T-cell (primary cell): ENCODE measurements around the gene KPNA6. TPM values are rescaled to one million over a fixed set of nuclear protein-coding genes. Genes with fewer than 3 reads are reported as not detected.
A peak's percentile ranks its signal among the peaks of the same experiment; 100 is the strongest.

Experiments used
- ATAC-seq, 4 experiments: fragments of 200-7000 bp in 3 of 4; fragments of 150-1000 bp in 1 of 4; cut with Tn5 transposase; replicated peaks in 1 of 4; 1 replicate in 3 of 4; 2 replicates in 1 of 4; pipeline ENCODE4 v1.10.0; 2021; ENCODE audit warnings: moderate library complexity in 3 of 4, mild to moderate bottlenecking in 2 of 4, moderate number of reproducible peaks in 1 of 4
- CTCF ChIA-PET, 2 donors: fragments of 300-600 bp; sonication (Branson Sonifier 250); formaldehyde crosslinking; loops; one replicate each; lab custom pipeline; 2022; ENCODE audit warnings: antibody characterized with exemption in 2 of 2; lab: Charles Lee
- POLR2A ChIA-PET, 2 donors: fragments of 300-600 bp; sonication (Branson Sonifier 250); formaldehyde crosslinking; loops; one replicate each; lab custom pipeline; 2022; ENCODE audit warnings: antibody characterized with exemption in 2 of 2; lab: Charles Lee
- DNase-seq, 35 experiments: peaks; one replicate each; pipeline versions ENCODE4 v3.0.0 to v3.0.0-alpha.2; 2013 to 2023
- H3K27ac ChIP-seq: one replicate; pipeline ENCODE4 v1.5.1; 2013; ENCODE audit warnings: low read length
- H3K27me3 ChIP-seq, 2 experiments: replicated peaks in 1 of 2; 1 replicate in 1 of 2; 2 replicates in 1 of 2; pipeline versions ENCODE4 v1.6.1 to v1.7.0; 2013; ENCODE audit warnings: low read length in 1 of 2, mixed read lengths in 1 of 2; ENCODE audit not compliant: control insufficient read depth in 2 of 2, insufficient read depth in 2 of 2; ENCODE audit errors: extremely low read depth in 1 of 2
- H3K36me3 ChIP-seq, 2 donors: 1 replicate in 1 of 2; 2 replicates in 1 of 2; pipeline versions ENCODE4 v1.6.1 to v1.7.0; 2013; ENCODE audit warnings: low read length in 1 of 2; ENCODE audit not compliant: control insufficient read depth in 2 of 2, insufficient read depth in 1 of 2; ENCODE audit errors: extremely low read depth in 1 of 2
- H3K4me1 ChIP-seq, 2 experiments: 1 replicate in 1 of 2; 2 replicates in 1 of 2; pipeline versions ENCODE4 v1.6.1 to v1.7.0; 2013; ENCODE audit warnings: low read length in 2 of 2, mixed read lengths in 1 of 2; ENCODE audit not compliant: insufficient read depth in 2 of 2, control insufficient read depth in 1 of 2; ENCODE audit errors: extremely low read depth in 1 of 2
- H3K4me3 ChIP-seq, 2 donors: 1 replicate in 1 of 2; 2 replicates in 1 of 2; pipeline versions ENCODE4 v1.5.1 to v1.7.0; 2013; ENCODE audit warnings: mild to moderate bottlenecking in 2 of 2, low read length in 1 of 2, moderate library complexity in 1 of 2; ENCODE audit not compliant: control insufficient read depth in 1 of 2; ENCODE audit errors: extremely low read depth in 1 of 2
- H3K9me3 ChIP-seq: 2 replicates; pipeline ENCODE4 v1.7.0; 2013
- H3K27ac Mint-ChIP-seq, 2 donors: one replicate each; pipeline ENCODE4 v1.8.0; 2020 to 2021; ENCODE audit warnings: mild to moderate bottlenecking in 2 of 2, mixed read lengths in 2 of 2
- H3K27me3 Mint-ChIP-seq, 2 donors: one replicate each; pipeline ENCODE4 v1.8.0; 2021 to 2022; ENCODE audit warnings: mixed read lengths in 2 of 2
- H3K36me3 Mint-ChIP-seq: one replicate; pipeline ENCODE4 v1.8.0; 2021; ENCODE audit warnings: mixed read lengths
- H3K4me1 Mint-ChIP-seq, 3 donors: one replicate each; pipeline ENCODE4 v1.8.0; 2020 to 2022; ENCODE audit warnings: mixed read lengths in 3 of 3, mild to moderate bottlenecking in 1 of 3
- H3K4me3 Mint-ChIP-seq, 3 donors: one replicate each; pipeline ENCODE4 v1.8.0; 2020 to 2022; ENCODE audit warnings: mild to moderate bottlenecking in 3 of 3, mixed read lengths in 3 of 3, moderate library complexity in 3 of 3
- H3K9me3 Mint-ChIP-seq, 3 donors: one replicate each; pipeline ENCODE4 v1.8.0; 2020 to 2022; ENCODE audit warnings: mixed read lengths in 3 of 3
- WGBS: methylation state at CpG from one replicate; pipeline ENCODE4 v1.1.5; 2013; ENCODE audit warnings: missing lambda C conversion rate; ENCODE audit not compliant: insufficient coverage; 5-methylcytosine and 5-hydroxymethylcytosine counted together
- total RNA-seq, 35 experiments: library from RNA in 6 of 35; stranded (reverse) in 6 of 35; fragments of 120-200 nt in 1 of 35; gene quantifications; one replicate each; pipeline versions ENCODE4 v1.2.1 to v1.2.4 and lab custom pipeline; 2013 to 2026

The KPNA6 gene
- total RNA-seq, 5 donors from 2014 or later (not counting 1 experiment from before 2014, with no cell fraction given) = 46.2 to 53.6 (median 52.3) TPM

DNA sequence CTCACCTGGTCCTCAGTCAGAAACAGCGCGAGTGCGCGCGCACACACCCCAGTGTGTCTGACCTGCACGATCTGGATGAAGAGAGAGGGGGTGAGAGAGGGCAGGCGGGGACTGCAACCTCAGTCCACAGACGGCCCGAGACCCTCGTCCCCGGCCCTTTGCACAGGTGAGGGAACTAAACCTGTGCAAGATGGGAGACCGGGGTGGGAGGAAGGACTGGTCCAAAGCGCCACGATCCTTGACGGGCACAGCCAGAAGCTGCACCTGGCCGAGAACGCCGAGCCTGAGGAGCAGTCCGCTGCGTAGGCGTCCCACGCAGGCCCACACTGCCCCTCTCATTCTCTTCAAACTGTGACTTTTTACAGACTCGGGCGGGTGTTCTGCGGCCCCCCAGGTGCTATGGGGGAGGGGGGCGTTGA is 97.1 kb downstream of the KPNA6 start:
- Mint-ChIP-seq H3K36me3 (no peaks in the 10 kb centered on the region), H3K27me3 (no peaks in the 10 kb centered on the region), H3K4me1 (peaks cover 37 to 60% (median 37%) of the 10 kb centered on the region in 3 donors), H3K27ac (no peak overlapping the region), H3K4me3 (peak overlapping the region; percentile 82 to 85 (median 84)), H3K9me3 (no peaks in the 10 kb centered on the region)
- POLR2A ChIA-PET = no interaction called here
- no peaks in the 10 kb centered on the region for H3K9me3 ChIP-seq
- peaks cover 0 to 10% of the 10 kb centered on the region in 2 donors for H3K36me3 ChIP-seq
- no peaks in the 10 kb centered on the region for H3K27me3 ChIP-seq
- peak overlapping the region; percentile 76 to 80 for H3K4me3 ChIP-seq
- H3K4me1 ChIP-seq = peaks cover 13 to 59% of the 10 kb centered on the region in 2 experiments
- DNase-seq (no peak), ATAC-seq (no peak)
- 84% methylated on average over 8 of the region's 26 CpGs for WGBS
- peak overlapping the region; percentile 30 for H3K27ac ChIP-seq
- CTCF ChIA-PET = interaction anchor here in 1 of 2 donors (1.2 to 1.5 kb wide), 2 partner anchors 11 to 12 kb away, joined by 3 to 5 read pairs; no protein-coding TSS in a partner anchor

DNA sequence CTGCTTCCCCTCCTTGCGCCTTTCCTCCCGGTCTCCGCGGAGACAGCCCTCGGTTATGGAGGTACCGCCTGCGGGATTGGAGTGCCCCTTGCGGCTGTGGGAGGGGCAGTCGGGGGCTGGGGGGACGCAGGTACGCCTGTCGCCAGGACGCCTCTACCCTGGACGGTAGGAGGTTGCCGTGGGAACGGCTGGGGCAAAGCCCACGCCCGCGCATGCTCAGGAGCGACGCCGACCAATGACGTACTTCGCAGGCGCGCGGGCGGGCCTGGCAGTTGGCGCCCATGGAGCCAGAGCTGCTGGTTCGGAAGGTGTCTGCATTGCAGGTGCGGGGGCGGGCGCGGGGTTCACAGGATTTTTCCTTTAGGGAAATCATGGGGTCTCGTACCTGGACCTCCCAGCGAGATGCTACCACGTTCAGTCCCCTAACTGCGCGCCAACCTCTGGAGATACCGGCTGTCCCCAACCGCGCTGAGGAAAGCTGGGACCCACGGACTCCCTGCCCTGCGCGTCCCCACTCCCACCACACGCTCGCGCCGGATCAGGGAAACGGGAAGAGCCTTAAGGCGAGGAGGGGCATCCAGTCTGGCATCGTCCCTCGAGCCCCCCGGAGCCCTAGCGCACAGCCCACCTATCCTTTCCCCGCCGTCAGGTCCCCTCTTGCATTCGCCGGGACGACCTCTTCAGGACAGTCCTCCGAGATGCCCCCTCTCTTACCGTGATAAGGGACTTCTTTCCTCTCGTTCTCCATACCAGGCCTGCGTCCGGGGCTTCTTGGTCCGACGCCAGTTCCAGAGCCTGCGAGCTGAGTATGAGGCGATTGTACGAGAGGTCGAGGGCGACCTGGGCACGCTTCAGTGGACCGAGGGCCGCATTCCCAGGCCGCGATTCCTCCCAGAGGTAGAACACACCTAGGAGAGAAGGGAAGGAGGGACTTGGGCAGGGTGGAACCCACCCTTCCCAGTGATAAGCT is 97.8 kb downstream of the KPNA6 start, which contains the start of gene IQCC:
IQCC (plus strand) TSS at position 271 of the 970 bp plus-strand sequence; CDS start at position 282, 11 bp downstream.
- H3K27me3 Mint-ChIP-seq = no peaks in the 10 kb centered on the region

DNA sequence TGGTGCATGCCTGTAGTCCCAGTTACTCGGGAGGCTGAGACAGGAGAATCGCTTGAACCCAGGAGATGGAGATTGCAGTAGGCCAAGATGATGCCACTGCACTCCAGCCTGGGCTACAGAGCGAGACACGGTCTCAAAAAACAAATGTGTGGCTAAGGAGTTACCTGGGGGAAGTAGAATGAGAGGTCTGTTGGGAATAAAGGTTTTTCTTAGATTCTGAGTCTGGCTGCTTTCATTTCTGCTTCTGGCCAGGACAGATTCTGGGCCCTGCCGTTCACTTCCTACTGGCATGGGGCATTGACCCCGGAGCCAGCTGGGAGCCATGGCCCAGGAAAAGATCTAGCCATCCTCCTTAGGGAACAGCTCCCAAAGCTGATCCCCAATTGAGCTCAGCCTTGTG is 100.6 kb downstream of the KPNA6 start:
- 98% methylated on average over 5 of the region's 6 CpGs for WGBS
- Mint-ChIP-seq H3K27me3 (no peaks in the 10 kb centered on the region), H3K36me3 (no peaks in the 10 kb centered on the region), H3K4me1 (peaks cover 12 to 35% (median 17%) of the 10 kb centered on the region in 3 donors), H3K4me3 (no peak overlapping the region), H3K27ac (no peak overlapping the region), H3K9me3 (no peaks in the 10 kb centered on the region)
- ChIA-PET POLR2A (no interaction called here), CTCF (no interaction called here)
- ATAC-seq (no peak), DNase-seq (no peak)
- Histone ChIP-seq H3K4me1 (peaks cover 3 to 31% of the 10 kb centered on the region in 2 experiments), H3K27me3 (no peaks in the 10 kb centered on the region), H3K27ac (no peak overlapping the region), H3K36me3 (peaks cover 0 to 9% of the 10 kb centered on the region in 2 donors), H3K4me3 (no peak overlapping the region), H3K9me3 (no peaks in the 10 kb centered on the region)

More for the DNA sequence above, 97.8 kb downstream of the KPNA6 start, which contains the start of gene IQCC:
- peaks cover 11 to 52% of the 10 kb centered on the region in 2 experiments for H3K4me1 ChIP-seq
- peak within 1 kb of the TSS; percentile 76 to 80 for H3K4me3 ChIP-seq
- 5% methylated on average over 60 of the region's 77 CpGs for WGBS
- Mint-ChIP-seq H3K4me3 (peak within 1 kb of the TSS; percentile 82 to 85 (median 84)), H3K9me3 (no peaks in the 10 kb centered on the region), H3K36me3 (no peaks in the 10 kb centered on the region), H3K4me1 (peaks cover 32 to 55% (median 32%) of the 10 kb centered on the region in 3 donors), H3K27ac (peak within 1 kb of the TSS; percentile 39 to 46)
- H3K27me3 ChIP-seq = no peaks in the 10 kb centered on the region
- ChIA-PET POLR2A (interaction anchor here (0.6 to 0.8 kb wide), 4 partner anchors 10 to 71 kb away, joined by 3 to 12 read pairs (median 3); no protein-coding TSS in a partner anchor), CTCF (interaction anchor here in 1 of 2 donors (0.6 to 1.5 kb wide), 4 partner anchors 10 to 85 kb away, joined by 3 to 5 read pairs (median 3); no protein-coding TSS in a partner anchor)
- H3K27ac ChIP-seq = peak within 1 kb of the TSS; percentile 44
- H3K36me3 ChIP-seq = peaks cover 0 to 10% of the 10 kb centered on the region in 2 donors
- DNase-seq (peak; percentile 63 to 93 (median 80)), ATAC-seq (peak; percentile 61 to 73 (median 70))
- H3K9me3 ChIP-seq = no peaks in the 10 kb centered on the region

DNA sequence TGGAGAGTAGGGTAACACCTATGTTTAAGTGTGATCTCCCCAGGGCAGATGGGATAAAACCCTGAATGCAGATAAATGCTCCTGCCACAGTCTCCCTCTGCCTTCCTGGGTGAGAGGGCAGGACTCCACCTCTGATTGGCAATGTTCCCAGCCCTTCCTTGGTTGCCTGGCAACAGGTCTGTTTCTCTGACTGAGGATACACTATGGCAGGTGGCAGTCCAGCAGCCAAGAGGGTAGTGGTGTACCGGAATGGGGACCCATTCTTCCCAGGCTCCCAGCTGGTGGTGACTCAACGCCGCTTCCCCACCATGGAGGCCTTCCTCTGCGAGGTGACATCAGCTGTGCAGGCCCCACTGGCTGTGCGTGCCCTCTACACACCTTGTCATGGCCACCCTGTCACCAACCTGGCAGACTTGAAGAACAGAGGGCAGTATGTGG is 101.1 kb downstream of the KPNA6 start, which contains the start of gene DCDC2B:
DCDC2B (plus strand) TSS at position 199 of the 438 bp plus-strand sequence; CDS start at position 204, 5 bp downstream.
- 93% methylated on average over 2 of the region's 5 CpGs for WGBS
- Histone ChIP-seq H3K36me3 (peaks cover 0 to 8% of the 10 kb centered on the region in 2 donors), H3K27ac (no peak within 1 kb of the TSS), H3K4me3 (no peak within 1 kb of the TSS), H3K9me3 (no peaks in the 10 kb centered on the region), H3K27me3 (no peaks in the 10 kb centered on the region), H3K4me1 (peaks cover 3 to 31% of the 10 kb centered on the region in 2 experiments)
- no peak within 1 kb of the TSS for H3K4me3 Mint-ChIP-seq
- no peaks in the 10 kb centered on the region for H3K27me3 Mint-ChIP-seq
- peaks cover 8 to 32% (median 14%) of the 10 kb centered on the region in 3 donors for H3K4me1 Mint-ChIP-seq
- POLR2A ChIA-PET = no interaction called here
- CTCF ChIA-PET = no interaction called here
- no peak for ATAC-seq
- DNase-seq = no peak
- no peaks in the 10 kb centered on the region for H3K36me3 Mint-ChIP-seq
- no peaks in the 10 kb centered on the region for H3K9me3 Mint-ChIP-seq
- no peak within 1 kb of the TSS for H3K27ac Mint-ChIP-seq

DNA sequence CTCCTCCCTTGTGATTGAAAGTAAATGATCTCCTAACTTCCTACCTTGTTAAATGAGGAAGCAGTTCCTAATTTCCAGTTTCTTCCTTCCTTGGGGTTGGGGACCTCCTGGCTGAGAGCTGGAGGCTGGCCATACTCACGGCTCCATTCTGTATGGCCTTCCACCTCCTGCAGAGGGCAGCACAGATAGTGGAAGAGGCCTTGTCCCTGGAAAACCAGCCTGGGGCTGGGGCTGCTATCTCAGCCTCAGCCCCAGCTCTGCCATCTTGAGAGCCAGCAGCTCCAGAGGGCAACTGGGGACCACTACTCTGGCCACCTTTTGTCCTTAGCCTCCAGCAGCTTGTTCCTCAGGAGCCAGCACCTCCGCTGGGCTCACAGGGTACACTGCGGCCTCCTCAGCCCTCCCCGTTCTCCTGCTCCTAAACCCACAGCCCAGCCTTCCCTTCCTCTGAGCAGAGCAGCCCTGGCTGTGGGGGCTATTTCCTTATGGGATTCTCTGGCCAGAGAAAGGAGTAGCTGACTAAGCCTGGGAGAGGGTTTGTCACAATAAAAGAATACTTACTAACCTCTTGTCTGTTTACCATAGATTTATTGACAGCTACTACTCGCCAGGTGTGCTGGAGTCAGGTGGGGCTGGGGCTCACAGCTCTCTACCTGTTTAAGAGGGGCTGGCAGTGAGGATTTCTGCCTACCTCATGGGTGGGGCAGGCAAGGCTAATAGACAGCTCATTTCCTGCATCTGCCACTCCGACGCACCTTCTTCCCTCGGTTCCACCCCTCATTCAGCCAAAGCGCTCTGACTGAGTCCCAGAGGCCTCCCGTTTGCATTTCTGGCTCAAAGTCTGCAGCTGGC is 108.0 kb downstream of the KPNA6 start:
- H3K27ac ChIP-seq = peak overlapping the region; percentile 15
- H3K4me3 Mint-ChIP-seq = peak overlapping the region in 1 of 3 donors; percentile 27
- H3K27me3 ChIP-seq = no peaks in the 10 kb centered on the region
- H3K9me3 Mint-ChIP-seq = no peaks in the 10 kb centered on the region
- peaks cover 8 to 19% of the 10 kb centered on the region in 2 experiments for H3K4me1 ChIP-seq
- H3K27me3 Mint-ChIP-seq = no peaks in the 10 kb centered on the region
- ChIA-PET POLR2A (interaction anchor here in 1 of 2 donors (0.8 kb wide), 1 partner anchor 13 kb away, joined by 3 read pairs; no protein-coding TSS in a partner anchor), CTCF (interaction anchor here (0.5 to 2.7 kb wide), 29 partner anchors 8 to 203 kb away, joined by 3 to 17 read pairs (median 3); partner anchors contain the start of genes BSDC1 (in 1 of the 2), HDAC1 (in 1 of the 2), IQCC (in 1 of the 2) and MARCKSL1 (in 1 of the 2))
- peaks cover 18 to 27% (median 23%) of the 10 kb centered on the region in 3 donors for H3K4me1 Mint-ChIP-seq
- H3K36me3 ChIP-seq = peaks cover 5 to 36% of the 10 kb centered on the region in 2 donors
- peaks cover 20% of the 10 kb centered on the region for H3K36me3 Mint-ChIP-seq
- ATAC-seq (peak; percentile 82 to 92 (median 84)), DNase-seq (peak in 31 of 35 experiments; percentile 9 to 74 (median 44))
- no peaks in the 10 kb centered on the region for H3K9me3 ChIP-seq
- 82% methylated on average over 2 of the region's 10 CpGs for WGBS
- H3K27ac Mint-ChIP-seq = peak overlapping the region; percentile 58 to 71
- H3K4me3 ChIP-seq = peak overlapping the region in 1 of 2 donors; percentile 1
